Measurements from ENCODE around the gene DNPH1.

The DNPH1 gene

DNA sequence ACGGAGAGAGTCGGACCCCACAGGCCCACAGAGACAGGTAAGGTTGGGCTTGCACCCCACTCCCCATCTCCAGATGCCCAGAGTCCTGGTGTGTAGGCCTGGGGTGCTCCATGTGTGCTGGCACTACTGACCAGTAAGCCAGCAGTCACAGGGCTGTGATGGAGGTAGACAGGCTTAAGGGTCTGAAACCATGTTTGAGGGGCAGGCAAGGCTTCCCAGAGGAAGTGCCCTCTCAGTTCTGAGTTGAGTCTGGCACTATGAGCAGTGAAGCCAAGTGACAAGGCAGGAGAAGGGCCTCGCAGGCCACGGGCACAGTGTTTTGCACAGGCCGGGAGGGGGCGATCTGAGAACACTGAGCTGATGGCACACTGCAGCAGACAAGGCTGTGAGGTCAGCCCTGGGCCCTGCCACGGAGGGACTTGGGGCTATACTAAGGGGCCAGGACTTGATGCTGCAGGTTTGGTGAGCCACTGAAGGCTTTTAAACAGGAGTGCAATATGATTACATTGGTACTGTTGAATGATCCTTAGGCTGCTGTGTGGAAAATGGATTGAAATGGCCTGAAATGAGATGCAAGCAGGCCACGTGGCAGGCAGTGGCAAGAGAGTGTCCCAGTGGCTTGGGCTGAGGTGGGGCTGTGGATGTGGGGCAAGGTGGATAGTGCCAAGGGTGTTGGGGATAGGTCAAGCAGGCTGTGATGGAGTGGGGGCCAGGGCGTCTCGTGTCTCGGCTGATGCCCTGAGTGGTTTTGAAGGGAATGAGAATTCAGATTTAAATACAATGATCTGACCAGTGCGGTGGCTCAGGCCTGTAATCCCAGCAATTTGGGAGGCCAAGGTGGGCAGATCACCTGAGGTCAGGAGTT, 34.3 kb upstream of the DNPH1 start:
- TF ChIP-seq CTCF (IDR thresholded peaks at IDR 0.05; ENCODE audit: low read depth, low read length, missing control alignments), result peak; percentile 87
- no peak for DNase-seq (ENCODE audit: extremely low read depth, low read depth)
- no peak overlapping the region for H3K4me3 ChIP-seq (replicated peaks; ENCODE audit: low read depth, low read length)

GRCh38 chr6:43262780-43263313, 33.6 kb upstream of the DNPH1 start:
- TF ChIP-seq CTCF (IDR thresholded peaks at IDR 0.05; ENCODE audit: low read depth, low read length, missing control alignments), result no peak
- DNase-seq (ENCODE audit: extremely low read depth, low read depth), result no peak
- H3K4me3 ChIP-seq (replicated peaks; ENCODE audit: low read depth, low read length), result no peak overlapping the region

GRCh38 chr6:43262000-43262779, 32.9 kb upstream of the DNPH1 start:
- no peak for TF ChIP-seq CTCF (IDR thresholded peaks at IDR 0.05; ENCODE audit: low read depth, low read length, missing control alignments)
- no peak overlapping the region for H3K4me3 ChIP-seq (replicated peaks; ENCODE audit: low read depth, low read length)
- DNase-seq (ENCODE audit: extremely low read depth, low read depth), result no peak

- TF ChIP-seq CTCF (IDR thresholded peaks at IDR 0.05; ENCODE audit: low read depth, low read length, missing control alignments), result no peak
- no peak overlapping the region for H3K4me3 ChIP-seq (replicated peaks; ENCODE audit: low read depth, low read length)
- no peak for DNase-seq (ENCODE audit: extremely low read depth, low read depth)
These were observed 31.9 kb upstream of the DNPH1 start for GRCh38 chr6:43261198-43261597.

- no peak for TF ChIP-seq CTCF (IDR thresholded peaks at IDR 0.05; ENCODE audit: low read depth, low read length, missing control alignments)
- DNase-seq (ENCODE audit: extremely low read depth, low read depth), result no peak
- H3K4me3 ChIP-seq (replicated peaks; ENCODE audit: low read depth, low read length), result no peak overlapping the region
These were observed 31.5 kb upstream of the DNPH1 start for GRCh38 chr6:43260791-43261190.

- no peak for TF ChIP-seq CTCF (IDR thresholded peaks at IDR 0.05; ENCODE audit: low read depth, low read length, missing control alignments)
- no peak for DNase-seq (ENCODE audit: extremely low read depth, low read depth)
- no peak overlapping the region for H3K4me3 ChIP-seq (replicated peaks; ENCODE audit: low read depth, low read length)
These were observed 29.8 kb upstream of the DNPH1 start for GRCh38 chr6:43258807-43259686.
